PC-9 (cell line): ENCODE measurements around the gene SMARCA2.

Experiments
- EZH2 ChIP-seq: fragments of 200-600 bp; sonication (generic); IDR thresholded peaks from 2 replicates; pipeline ENCODE4 v1.8.0; 2017; ENCODE audit warnings: antibody characterized with exemption, low read depth
- TF ChIP-seq, protein P1 (sequence below): fragments of 200-600 bp; sonication (generic); conservative IDR thresholded peaks from 2 replicates; pipeline ENCODE4 v1.6.1; 2017; ENCODE audit warnings: mixed run types, antibody characterized with exemption, mild to moderate bottlenecking, moderate library complexity

DNA sequence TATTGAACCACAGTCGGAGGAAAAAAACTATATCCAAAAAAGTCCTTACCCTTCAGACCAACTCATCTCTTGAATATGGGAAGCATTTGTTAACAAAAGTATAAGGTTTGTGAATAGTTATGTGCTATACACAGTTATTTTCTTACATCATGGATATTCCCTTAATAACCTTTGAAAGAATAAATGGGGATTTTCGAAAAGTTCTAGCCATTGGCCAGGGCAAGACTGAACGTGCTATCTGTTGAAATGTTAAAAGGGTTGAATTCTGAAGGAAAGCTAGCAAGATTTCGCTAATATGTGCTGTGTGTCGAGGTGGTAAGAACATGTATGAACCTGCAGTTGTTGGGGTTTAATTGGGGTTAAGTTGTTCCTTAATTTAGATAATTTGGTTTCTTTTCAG, 140.8 kb downstream of the SMARCA2 start:
- TF ChIP-seq, protein P1, sequence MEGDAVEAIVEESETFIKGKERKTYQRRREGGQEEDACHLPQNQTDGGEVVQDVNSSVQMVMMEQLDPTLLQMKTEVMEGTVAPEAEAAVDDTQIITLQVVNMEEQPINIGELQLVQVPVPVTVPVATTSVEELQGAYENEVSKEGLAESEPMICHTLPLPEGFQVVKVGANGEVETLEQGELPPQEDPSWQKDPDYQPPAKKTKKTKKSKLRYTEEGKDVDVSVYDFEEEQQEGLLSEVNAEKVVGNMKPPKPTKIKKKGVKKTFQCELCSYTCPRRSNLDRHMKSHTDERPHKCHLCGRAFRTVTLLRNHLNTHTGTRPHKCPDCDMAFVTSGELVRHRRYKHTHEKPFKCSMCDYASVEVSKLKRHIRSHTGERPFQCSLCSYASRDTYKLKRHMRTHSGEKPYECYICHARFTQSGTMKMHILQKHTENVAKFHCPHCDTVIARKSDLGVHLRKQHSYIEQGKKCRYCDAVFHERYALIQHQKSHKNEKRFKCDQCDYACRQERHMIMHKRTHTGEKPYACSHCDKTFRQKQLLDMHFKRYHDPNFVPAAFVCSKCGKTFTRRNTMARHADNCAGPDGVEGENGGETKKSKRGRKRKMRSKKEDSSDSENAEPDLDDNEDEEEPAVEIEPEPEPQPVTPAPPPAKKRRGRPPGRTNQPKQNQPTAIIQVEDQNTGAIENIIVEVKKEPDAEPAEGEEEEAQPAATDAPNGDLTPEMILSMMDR, result no peak
- no peak for TF ChIP-seq EZH2
